Measurements from ENCODE around the gene PEX11A.

- TF ChIP-seq CTCF (IDR thresholded peaks at IDR 0.05; ENCODE audit: control extremely low read depth in 1 of 3, insufficient read depth in 1 of 3, low read depth in 1 of 3, low read length in 3 of 3) (no peak), RAD21 (IDR thresholded peaks at IDR 0.05 in 1 of 2, conservative IDR thresholded peaks at IDR 0.05 in 1 of 2; ENCODE audit: low read depth in 2 of 2, low read length in 2 of 2) (no peak), RXRA (IDR thresholded peaks at IDR 0.05; ENCODE audit: insufficient read depth, low read depth, low read length) (no peak), RNF2 (IDR thresholded peaks at IDR 0.05; ENCODE audit: borderline replicate concordance, low read depth, low read length, missing control alignments, poor library complexity, severe bottlenecking) (no peak), MAX (IDR thresholded peaks at IDR 0.05) (no peak), TAF1 (IDR thresholded peaks at IDR 0.05; ENCODE audit: low read depth, low read length) (no peak)
Measured at GRCh38 chr15:89685995-89686394, 4.6 kb downstream of the PEX11A start.
